NCI-H748 (cell line): ENCODE measurements around the gene CAMK1D.
"Not testable (repeated sequence)": the region's sequence is repeated elsewhere in the genome, so short reads cannot be mapped to it uniquely, and the experiment has no call there.

ENCODE experiments used
- DNase-seq: peaks from one replicate; lab custom pipeline; 2025; ENCODE audit not compliant: unreplicated experiment; lab: John Stamatoyannopoulos, UW

Gene CAMK1D

GRCh38 chr10:12546160-12546802 is 196.9 kb downstream of the CAMK1D start:
- DNase-seq: not testable (repeated sequence)

DNA sequence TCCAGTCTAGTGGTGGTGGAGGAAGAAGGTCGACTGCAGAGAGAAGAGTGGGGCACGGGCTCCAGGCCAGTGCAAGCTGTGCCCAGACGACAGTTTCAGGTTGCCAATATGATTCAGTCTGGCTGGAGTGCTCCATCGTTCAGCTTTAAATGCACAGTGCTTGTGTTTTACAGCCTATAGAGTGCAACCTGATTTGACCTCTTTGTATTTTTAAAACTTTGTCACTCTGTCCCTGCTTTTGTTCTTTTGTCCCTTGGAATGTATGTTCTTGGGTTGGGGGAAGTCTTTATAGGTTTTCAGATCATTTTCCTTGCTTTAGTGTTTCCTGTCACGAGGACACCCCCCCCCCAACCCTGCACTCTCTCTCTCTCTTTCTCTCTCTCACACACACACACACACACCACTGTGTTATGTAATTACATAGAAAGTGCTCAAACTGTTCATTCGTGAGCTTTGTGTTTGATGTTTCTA is 198.0 kb downstream of the CAMK1D start:
- peak; percentile 48 for DNase-seq

GRCh38 chr10:12549297-12549696 is 199.9 kb downstream of the CAMK1D start:
- peak; percentile 16 for DNase-seq

DNA sequence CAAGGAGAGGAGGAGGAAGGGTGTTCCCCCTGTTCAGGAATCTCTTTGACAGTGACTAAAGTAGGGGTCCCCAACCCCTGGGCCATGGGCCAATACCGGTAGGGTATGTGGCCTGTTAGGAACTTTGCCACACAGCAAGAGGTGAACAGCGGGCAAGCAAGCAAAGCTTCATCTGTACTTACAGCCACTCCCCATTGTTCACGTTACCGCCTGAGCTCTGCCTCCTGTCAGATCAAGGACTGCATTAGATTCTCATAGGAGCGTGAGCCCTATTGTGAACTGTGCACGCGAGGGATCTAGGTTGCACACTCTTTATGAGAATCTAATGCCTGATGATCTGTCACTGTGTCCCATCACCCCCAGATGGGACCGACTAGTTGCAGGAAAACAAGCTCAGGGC is 201.6 kb downstream of the CAMK1D start:
- DNase-seq: peak; percentile 7

GRCh38 chr10:12556039-12556438 is 206.7 kb downstream of the CAMK1D start:
- DNase-seq: peak; percentile 71

DNA sequence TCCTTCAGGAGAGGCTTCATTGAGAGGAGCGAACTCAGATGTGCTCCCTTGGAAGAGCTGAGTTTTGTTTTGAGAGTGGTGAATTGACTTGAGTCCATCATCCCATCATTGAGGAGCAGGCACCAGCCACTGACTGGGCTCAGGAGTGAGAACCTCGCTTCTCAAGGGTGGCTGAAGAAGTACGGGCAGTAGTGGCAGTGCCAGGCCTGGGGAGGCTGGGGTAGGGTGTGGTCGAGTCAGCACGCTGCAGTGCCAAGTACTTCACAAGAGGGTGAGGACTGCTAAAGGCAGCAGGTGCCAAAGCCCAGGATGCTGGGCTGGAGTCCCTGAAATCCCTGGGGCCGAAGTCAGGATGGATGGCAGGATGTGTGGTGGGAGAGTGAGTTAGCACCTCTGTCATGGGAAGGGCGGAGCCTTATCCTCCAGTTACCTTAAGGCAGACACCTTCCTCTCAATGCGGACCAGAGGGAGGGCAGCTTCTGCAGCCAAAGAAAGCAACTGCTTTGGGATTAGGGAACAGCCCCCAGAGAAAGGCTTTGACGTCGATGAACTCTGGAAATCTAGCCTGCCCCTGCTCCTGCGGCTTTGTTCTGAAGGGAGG is 210.3 kb downstream of the CAMK1D start:
- DNase-seq: no peak

- no peak for DNase-seq
These were observed 212.0 kb downstream of the CAMK1D start for GRCh38 chr10:12561307-12561706.

DNA sequence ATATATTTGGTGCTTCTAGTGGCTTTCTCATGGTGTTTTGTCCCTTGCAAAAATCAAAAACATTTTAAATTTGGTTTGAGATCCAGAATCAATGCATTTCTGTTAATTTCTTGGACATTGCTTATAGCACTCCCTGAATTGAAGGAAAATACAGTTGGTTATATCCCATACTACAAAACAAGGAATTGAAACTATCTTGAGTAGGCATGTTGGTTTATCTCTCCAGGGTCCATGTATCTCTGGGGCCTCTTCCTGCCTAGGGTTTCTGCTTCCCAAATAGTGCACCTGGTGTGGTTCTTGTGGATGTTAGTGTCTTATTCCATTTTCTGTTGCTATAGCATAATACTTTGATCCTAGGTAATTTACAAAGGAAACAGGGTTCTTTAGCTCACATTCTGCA is 212.4 kb downstream of the CAMK1D start:
- no peak for DNase-seq

DNA sequence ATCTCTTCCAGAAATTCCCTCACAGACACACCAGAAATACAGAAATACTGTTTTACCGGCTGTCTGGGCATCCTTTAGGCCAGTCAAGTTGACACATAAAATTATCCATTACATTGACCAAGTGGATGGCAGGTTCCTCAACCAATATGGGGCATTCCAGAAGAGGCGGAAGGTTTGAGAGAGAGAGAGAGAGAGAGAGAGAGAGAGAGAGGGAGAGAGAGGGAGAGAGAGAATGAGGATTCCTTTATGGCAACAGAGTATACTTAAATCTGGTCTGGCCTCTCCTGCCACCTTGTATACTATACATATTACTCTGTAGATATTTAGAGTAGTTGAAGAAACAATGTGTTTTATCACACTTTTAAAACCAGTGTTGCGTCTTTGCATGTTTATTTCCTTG is 214.1 kb downstream of the CAMK1D start:
- no peak for DNase-seq

GRCh38 chr10:12564173-12564572 is 214.8 kb downstream of the CAMK1D start:
- no peak for DNase-seq

GRCh38 chr10:12566161-12567115 is 217.1 kb downstream of the CAMK1D start:
- no peak for DNase-seq

GRCh38 chr10:12568391-12569009 is 219.2 kb downstream of the CAMK1D start:
- no peak for DNase-seq

- no peak for DNase-seq
These were observed 222.9 kb downstream of the CAMK1D start for GRCh38 chr10:12572281-12572680.

DNA sequence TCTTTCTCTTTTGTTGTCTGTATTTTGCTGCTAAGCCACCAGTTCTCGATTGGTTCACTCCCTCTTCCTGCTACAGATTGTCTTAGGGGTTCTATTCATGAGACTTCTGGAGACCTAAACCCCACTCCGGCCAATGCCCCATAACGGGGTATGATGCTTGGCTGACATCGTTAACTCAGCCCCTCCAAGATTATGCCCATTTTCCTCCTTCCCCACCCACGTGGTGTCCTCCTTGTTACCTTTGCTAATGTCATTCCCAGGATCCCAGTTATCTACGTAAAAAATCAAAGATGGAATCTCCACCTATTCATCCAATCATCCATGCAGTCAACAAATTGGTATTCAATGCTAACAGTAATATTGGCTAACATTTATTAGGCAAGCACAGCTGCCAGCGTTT is 228.3 kb downstream of the CAMK1D start:
- no peak for DNase-seq

GRCh38 chr10:12579954-12580858 is 230.9 kb downstream of the CAMK1D start:
- DNase-seq: peak; percentile 7

DNA sequence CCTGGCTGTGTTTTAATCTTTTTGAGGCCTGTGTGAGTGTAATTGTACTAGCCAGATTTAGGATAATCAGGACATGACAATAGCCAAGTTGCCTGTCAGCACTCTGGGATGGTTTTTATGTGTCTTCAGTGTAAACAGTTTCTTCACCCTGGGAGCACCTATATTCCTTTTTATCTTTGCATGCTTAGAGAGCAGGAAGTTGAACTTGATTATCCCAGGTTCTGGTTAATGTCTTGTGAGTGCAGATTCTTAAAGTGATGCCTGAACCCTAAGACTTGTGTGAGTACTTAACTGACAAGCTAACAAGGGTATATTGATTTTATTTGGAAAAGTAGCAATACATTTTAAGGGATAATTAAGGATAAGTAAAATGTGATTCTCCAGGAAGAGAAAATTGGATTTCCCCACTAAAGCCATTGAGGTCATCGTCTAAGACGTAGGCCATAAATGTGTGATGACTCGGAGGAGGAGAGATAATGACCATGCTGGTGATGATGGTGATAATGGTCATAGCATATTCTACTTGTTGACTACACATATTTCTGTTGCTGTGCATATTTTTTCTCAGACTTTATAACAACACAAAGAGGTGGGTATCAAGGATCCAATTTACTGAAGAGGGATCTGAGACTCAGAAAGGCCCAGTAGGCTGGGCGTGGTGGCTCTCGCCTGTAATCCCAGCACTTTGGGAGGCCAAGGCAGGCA is 234.7 kb downstream of the CAMK1D start:
- no peak for DNase-seq

- no peak for DNase-seq
These were observed 237.4 kb downstream of the CAMK1D start for GRCh38 chr10:12586741-12587140.

- peak; percentile 20 for DNase-seq
These were observed 238.1 kb downstream of the CAMK1D start for GRCh38 chr10:12587451-12587888.

- DNase-seq: peak; percentile 88
These were observed 238.9 kb downstream of the CAMK1D start for GRCh38 chr10:12588091-12588860.
